Upper lobe of right lung (tissue), 1 donor: ENCODE data around the gene SLC36A4. TPM values are rescaled to one million over a fixed set of nuclear protein-coding genes. Genes with fewer than 3 reads are reported as not detected.

Experiments
- ATAC-seq: fragments of 200-7000 bp; cut with Tn5 transposase; one replicate; pipeline ENCODE4 v1.9.1; 2020; ENCODE audit warnings: mild to moderate bottlenecking, moderate library complexity
- DNase-seq: peaks from one replicate; pipeline ENCODE4 v3.0.0-alpha.2; 2020
- H3K27ac ChIP-seq: fragments of 200-600 bp; one replicate; pipeline ENCODE4 v1.8.0; 2022
- H3K27me3 ChIP-seq: fragments of 200-600 bp; one replicate; pipeline ENCODE4 v1.8.0; 2022; ENCODE audit warnings: mild to moderate bottlenecking
- H3K36me3 ChIP-seq: fragments of 200-600 bp; one replicate; pipeline ENCODE4 v1.8.0; 2022
- H3K4me1 ChIP-seq: fragments of 200-600 bp; one replicate; pipeline ENCODE4 v1.8.0; 2022
- H3K4me3 ChIP-seq: fragments of 200-600 bp; one replicate; pipeline ENCODE4 v1.8.0; 2022; ENCODE audit warnings: mild to moderate bottlenecking
- H3K9me3 ChIP-seq: fragments of 200-600 bp; one replicate; pipeline ENCODE4 v1.8.0; 2022
- CTCF ChIP-seq: fragments of 200-600 bp; IDR thresholded peaks from one replicate; pipeline ENCODE4 v1.8.0; 2022; ENCODE audit warnings: antibody characterized with exemption
- intact Hi-C: fragments of 100-400 bp; cut with DNase I; formaldehyde crosslinking; loops from one replicate; pipeline ENCODE4 v1.11.0; 2022
- total RNA-seq: library from RNA; stranded (reverse); fragmentation: NEBNext Ultra II Directional; extraction: Animal tissue kit (Norgen Biotek cat#: 25700); gene quantifications from one replicate; pipeline ENCODE4 v1.2.1, GENCODE V29; 2021
- donor health status: DM: no; HTN: yes; CAD: no; lungs with severe emphysema.

The SLC36A4 gene
- total RNA-seq, 1 donor from 2014 or later: 15.8 TPM

DNA sequence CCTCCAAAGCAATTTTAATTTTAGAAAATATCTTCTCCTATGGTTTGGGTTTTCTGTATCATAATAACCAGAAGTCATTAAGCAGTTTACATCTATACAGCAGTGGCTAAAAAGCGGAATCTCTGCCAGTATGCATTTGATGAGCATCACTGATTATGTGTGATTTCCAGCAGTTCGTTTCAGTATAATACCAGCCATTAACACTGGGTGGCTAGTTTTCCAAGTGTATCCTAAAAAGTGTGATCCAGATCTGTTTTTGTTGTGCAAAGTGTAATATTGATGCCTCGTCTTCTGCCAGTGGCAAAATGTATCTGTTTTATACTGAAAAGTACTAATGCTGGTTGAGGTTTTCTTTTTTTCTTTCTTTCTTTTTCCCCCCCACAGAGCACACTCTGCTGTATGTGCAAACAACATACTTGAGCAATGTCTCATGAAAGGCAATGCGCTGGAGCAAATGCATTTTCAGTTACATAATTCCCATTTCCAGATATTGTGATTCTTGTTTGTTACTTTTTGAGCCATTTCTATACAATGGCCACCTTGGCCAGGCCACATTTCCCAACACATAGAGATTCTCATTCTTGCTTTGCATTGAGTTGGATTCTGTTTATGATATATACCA is 64.2 kb downstream of the SLC36A4 start:
- intact Hi-C loops: no loop called here
- Histone ChIP-seq H3K27ac (no peak overlapping the region), H3K4me3 (no peak overlapping the region), H3K36me3 (no peaks in the 10 kb centered on the region), H3K9me3 (no peaks in the 10 kb centered on the region), H3K4me1 (no peaks in the 10 kb centered on the region), H3K27me3 (no peaks in the 10 kb centered on the region)
- DNase-seq (no peak), ATAC-seq (no peak)
- TF ChIP-seq CTCF: no peak

DNA sequence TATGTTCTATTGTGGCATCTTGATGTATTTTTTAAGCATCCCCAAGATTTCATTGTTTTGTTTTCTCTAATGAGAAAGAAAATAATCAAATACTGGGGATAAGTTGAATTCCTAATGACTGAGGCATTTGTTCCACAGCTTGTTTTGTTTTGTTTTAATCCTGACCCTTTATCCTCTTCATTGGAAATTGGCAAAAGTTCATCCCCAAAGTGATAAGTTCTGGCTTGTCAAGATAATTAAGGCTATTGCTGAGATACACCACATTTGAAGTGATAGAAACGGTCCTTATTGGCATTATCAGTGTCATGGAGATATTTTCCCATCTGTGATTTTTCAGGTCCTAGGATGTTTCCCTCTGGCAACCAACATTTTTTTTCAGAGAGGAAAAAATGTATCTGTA is 65.0 kb downstream of the SLC36A4 start:
- Histone ChIP-seq H3K36me3 (no peaks in the 10 kb centered on the region), H3K9me3 (no peaks in the 10 kb centered on the region), H3K4me3 (no peak overlapping the region), H3K27ac (no peak overlapping the region), H3K4me1 (no peaks in the 10 kb centered on the region), H3K27me3 (no peaks in the 10 kb centered on the region)
- ATAC-seq: no peak
- DNase-seq: no peak
- intact Hi-C loops: no loop called here
- TF ChIP-seq CTCF: no peak

DNA sequence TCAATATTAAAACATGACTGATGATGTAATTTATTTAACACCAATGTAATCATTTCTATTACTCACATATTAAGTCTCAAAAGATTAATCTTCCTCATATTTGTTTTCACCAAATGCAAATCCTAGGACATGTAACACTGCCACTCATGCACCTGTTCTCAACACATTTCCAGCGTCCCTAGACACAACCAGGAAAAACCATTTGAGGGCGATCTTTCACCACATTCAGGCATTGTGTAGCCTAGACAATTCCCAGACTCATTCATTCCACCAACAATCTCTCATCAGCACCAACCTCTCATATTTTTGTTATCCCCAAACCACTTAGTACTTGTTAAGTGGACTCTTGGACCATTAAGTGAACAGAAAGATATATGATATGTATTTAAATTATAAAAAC is 66.1 kb downstream of the SLC36A4 start:
- no peak for ATAC-seq
- TF ChIP-seq CTCF: no peak

DNA sequence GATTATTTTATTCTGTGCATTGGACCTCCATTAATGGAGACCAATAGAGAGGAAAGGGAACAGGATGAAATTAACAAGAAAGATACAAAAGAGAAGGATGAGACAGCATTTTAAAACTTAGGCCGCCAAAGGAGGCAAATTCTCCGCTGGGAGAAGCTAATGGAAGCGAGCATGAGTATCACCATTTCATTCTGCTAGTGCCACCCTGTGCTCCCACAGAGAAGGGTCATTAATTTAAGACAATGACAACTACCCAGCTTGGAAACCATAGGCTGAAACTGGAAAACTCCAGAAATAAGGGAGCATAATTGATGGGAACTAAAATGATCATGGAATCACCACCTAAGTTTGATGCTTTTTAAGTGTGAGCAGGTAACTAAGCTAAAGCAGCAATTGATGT is 69.2 kb downstream of the SLC36A4 start:
- H3K27ac ChIP-seq: no peak overlapping the region
- ATAC-seq (no peak), DNase-seq (no peak)
- no peaks in the 10 kb centered on the region for H3K27me3 ChIP-seq
- no peaks in the 10 kb centered on the region for H3K36me3 ChIP-seq
- no peaks in the 10 kb centered on the region for H3K4me1 ChIP-seq
- TF ChIP-seq CTCF: no peak
- intact Hi-C loops: no loop called here
- no peak overlapping the region for H3K4me3 ChIP-seq
- H3K9me3 ChIP-seq: no peaks in the 10 kb centered on the region

More for the DNA sequence above, 66.1 kb downstream of the SLC36A4 start:
- H3K9me3 ChIP-seq: no peaks in the 10 kb centered on the region
- no peaks in the 10 kb centered on the region for H3K27me3 ChIP-seq
- DNase-seq: no peak
- no peak overlapping the region for H3K4me3 ChIP-seq
- intact Hi-C loops: no loop called here
- no peaks in the 10 kb centered on the region for H3K36me3 ChIP-seq
- no peak overlapping the region for H3K27ac ChIP-seq
- no peaks in the 10 kb centered on the region for H3K4me1 ChIP-seq

DNA sequence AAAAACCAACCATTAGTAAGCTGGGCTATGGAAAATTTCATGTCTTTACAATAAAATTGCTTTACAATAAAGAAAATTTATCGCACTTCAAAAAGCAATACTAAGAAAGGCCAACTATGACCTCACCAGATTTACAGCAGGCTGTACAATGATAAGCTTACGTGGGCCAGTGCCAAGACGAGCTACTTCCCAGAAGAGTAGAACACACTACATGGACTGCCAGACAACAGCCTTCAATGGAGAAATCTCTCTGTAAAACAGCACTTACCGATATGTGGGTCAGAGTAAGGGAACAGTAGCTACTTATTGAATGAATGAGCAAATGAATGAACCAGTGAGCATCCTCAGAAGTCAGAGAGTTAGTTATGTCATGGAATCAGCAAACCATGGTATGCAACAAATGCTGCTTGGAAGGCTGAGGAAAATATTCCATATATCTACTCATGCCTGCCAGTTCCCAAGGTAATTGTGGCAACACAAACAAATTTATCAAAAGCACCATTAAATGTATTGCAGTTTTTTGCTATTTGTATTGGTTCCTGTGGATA is 74.4 kb downstream of the SLC36A4 start:
- ATAC-seq (no peak), DNase-seq (no peak)
- no peak overlapping the region for H3K4me3 ChIP-seq
- no peak for TF ChIP-seq CTCF
- no peaks in the 10 kb centered on the region for H3K27me3 ChIP-seq
- H3K9me3 ChIP-seq: no peaks in the 10 kb centered on the region
- intact Hi-C loops: no loop called here
- H3K36me3 ChIP-seq: no peaks in the 10 kb centered on the region
- H3K27ac ChIP-seq: no peak overlapping the region
- H3K4me1 ChIP-seq: no peaks in the 10 kb centered on the region
